CD14-positive monocyte (primary cell): ENCODE data around the gene RAX2. TPM values are rescaled to one million over a fixed set of nuclear protein-coding genes. Genes with fewer than 3 reads are reported as not detected.

ENCODE experiments used
- DNase-seq, 3 donors: peaks; one replicate each; pipeline ENCODE4 v3.0.0-alpha.2; 2011 to 2022
- H2AFZ ChIP-seq: 2 replicates; pipeline ENCODE4 v1.6.0; 2012; ENCODE audit warnings: mild to moderate bottlenecking, low read depth, low read length, inconsistent platforms; ENCODE audit not compliant: insufficient read depth, poor library complexity, severe bottlenecking
- H3K27ac ChIP-seq, 2 donors: 1 replicate in 1 of 2; 2 replicates in 1 of 2; pipeline ENCODE4 v1.5.1; 2012 to 2013; ENCODE audit warnings: low read length in 2 of 2, control low read depth in 1 of 2, inconsistent platforms in 1 of 2, low read depth in 1 of 2, mild to moderate bottlenecking in 1 of 2
- H3K27me3 ChIP-seq, 2 donors: one replicate each; pipeline versions ENCODE4 v1.6.0 to v1.6.1; 2011 to 2013; ENCODE audit warnings: low read length in 2 of 2; ENCODE audit not compliant: control insufficient read depth in 2 of 2, insufficient read depth in 2 of 2
- H3K36me3 ChIP-seq, 2 donors: replicated peaks in 1 of 2; 1 replicate in 1 of 2; 2 replicates in 1 of 2; pipeline versions ENCODE4 v1.5.1 to v1.6.1; 2012 to 2013; ENCODE audit warnings: low read length in 2 of 2, control low read depth in 1 of 2, inconsistent platforms in 1 of 2, mild to moderate bottlenecking in 1 of 2; ENCODE audit not compliant: insufficient read depth in 2 of 2, control insufficient read depth in 1 of 2
- H3K4me1 ChIP-seq, 2 donors: 1 replicate in 1 of 2; 2 replicates in 1 of 2; pipeline versions ENCODE4 v1.5.1 to v1.6.1; 2012 to 2013; ENCODE audit warnings: low read length in 2 of 2, control low read depth in 1 of 2, inconsistent platforms in 1 of 2, mild to moderate bottlenecking in 1 of 2, moderate library complexity in 1 of 2; ENCODE audit not compliant: insufficient read depth in 2 of 2, control insufficient read depth in 1 of 2
- H3K4me2 ChIP-seq: replicated peaks from 2 replicates; pipeline ENCODE3; 2012; ENCODE audit warnings: low read length, moderate library complexity, mild to moderate bottlenecking; ENCODE audit not compliant: poor library complexity, severe bottlenecking; ENCODE audit errors: extremely low read depth
- H3K4me3 ChIP-seq, 3 experiments: fragments of 200-600 bp in 1 of 3; sonication (generic) in 1 of 3; replicated peaks in 1 of 3; 1 replicate in 2 of 3; 2 replicates in 1 of 3; pipeline ENCODE4 v1.5.1; 2011 to 2013; ENCODE audit warnings: low read length in 3 of 3, mild to moderate bottlenecking in 3 of 3, control low read depth in 2 of 3, low read depth in 2 of 3, inconsistent platforms in 1 of 3, moderate library complexity in 1 of 3
- H3K79me2 ChIP-seq: 2 replicates; pipeline ENCODE4 v1.6.0; 2012; ENCODE audit warnings: mild to moderate bottlenecking, control low read depth, inconsistent platforms, low read length, moderate library complexity; ENCODE audit not compliant: insufficient read depth
- H3K9ac ChIP-seq: 2 replicates; pipeline ENCODE4 v1.6.0; 2017; ENCODE audit warnings: low read length, mild to moderate bottlenecking; ENCODE audit not compliant: insufficient read depth, poor library complexity, severe bottlenecking
- H3K9me3 ChIP-seq, 2 donors: replicated peaks in 1 of 2; 1 replicate in 1 of 2; 2 replicates in 1 of 2; pipeline versions ENCODE4 v1.5.1 to v1.6.1; 2012 to 2013; ENCODE audit warnings: low read length in 2 of 2, control low read depth in 1 of 2; ENCODE audit not compliant: control insufficient read depth in 1 of 2, insufficient read depth in 1 of 2
- H4K20me1 ChIP-seq: 2 replicates; pipeline ENCODE4 v1.6.0; 2012; ENCODE audit warnings: mild to moderate bottlenecking, low read length, control low read depth, moderate library complexity; ENCODE audit not compliant: insufficient read depth
- H3K27ac Mint-ChIP-seq, 7 donors: one replicate each; pipeline ENCODE4 v1.8.0; 2020; ENCODE audit warnings: mild to moderate bottlenecking in 7 of 7, mixed read lengths in 7 of 7, moderate library complexity in 6 of 7, inconsistent platforms in 2 of 7
- H3K27me3 Mint-ChIP-seq, 3 donors: one replicate each; pipeline ENCODE4 v1.8.0; 2021 to 2022; ENCODE audit warnings: low read depth in 3 of 3, mild to moderate bottlenecking in 3 of 3, mixed read lengths in 3 of 3, moderate library complexity in 3 of 3, inconsistent platforms in 1 of 3
- H3K36me3 Mint-ChIP-seq, 2 donors: one replicate each; pipeline ENCODE4 v1.8.0; 2020; ENCODE audit warnings: mixed read lengths in 2 of 2, inconsistent platforms in 1 of 2, mild to moderate bottlenecking in 1 of 2
- H3K4me1 Mint-ChIP-seq: one replicate; pipeline ENCODE4 v1.8.0; 2020; ENCODE audit warnings: mild to moderate bottlenecking, mixed read lengths
- H3K4me3 Mint-ChIP-seq, 2 donors: one replicate each; pipeline ENCODE4 v1.8.0; 2020; ENCODE audit warnings: mild to moderate bottlenecking in 2 of 2, mixed read lengths in 2 of 2, moderate library complexity in 1 of 2
- H3K9me3 Mint-ChIP-seq, 7 donors: one replicate each; pipeline ENCODE4 v1.8.0; 2020 to 2022; ENCODE audit warnings: mixed read lengths in 7 of 7, mild to moderate bottlenecking in 6 of 7, moderate library complexity in 6 of 7, inconsistent platforms in 2 of 7
- WGBS: methylation state at CpG from one replicate; pipeline ENCODE4 v1.1.5; 2013; ENCODE audit warnings: missing lambda C conversion rate; ENCODE audit not compliant: insufficient coverage; 5-methylcytosine and 5-hydroxymethylcytosine counted together
- intact Hi-C, 2 donors: fragments of 100-400 bp; cut with micrococcal nuclease; formaldehyde crosslinking; loops; one replicate each; pipeline versions ENCODE4 v1.15.0 to v1.15.1; 2023
- polyA plus RNA-seq, 3 donors: library from polyadenylated mRNA; depleted of rRNA in 1 of 3; unstranded in 2 of 3; stranded (reverse) in 1 of 3; fragments of 300-500 nt in 2 of 3; fragments of >200 nt in 1 of 3; fragmentation: Illumina TruSeq in 2 of 3; gene quantifications; 1 replicate in 2 of 3; 2 replicates in 1 of 3; pipeline ENCODE4 v1.2.3, GENCODE V29; 2012 to 2021
- TF ChIP-seq, protein P1 (sequence below): fragments of 200-600 bp; IDR thresholded peaks from one replicate; pipeline ENCODE4 v1.8.0; 2022; ENCODE audit warnings: antibody characterized with exemption, mild to moderate bottlenecking

RAX2 gene
- polyA plus RNA-seq, 3 donors = not detected

GRCh38 chr19:3803114-3803888 lies 31.3 kb upstream of the RAX2 start:
- H3K9me3 ChIP-seq = peaks cover 7 to 9% of the 10 kb centered on the region in 2 donors
- H3K4me3 ChIP-seq = no peak overlapping the region
- no peak for DNase-seq
- H4K20me1 ChIP-seq = no peaks in the 10 kb centered on the region
- intact Hi-C loops = no loop called here
- Mint-ChIP-seq H3K27ac (peak overlapping the region in 1 of 7 donors; percentile 83), H3K36me3 (peaks cover 0 to 2% of the 10 kb centered on the region in 2 donors), H3K4me3 (no peak overlapping the region), H3K9me3 (peaks cover 0 to 9% (median 3%) of the 10 kb centered on the region in 7 donors), H3K27me3 (peaks cover 44 to 51% (median 48%) of the 10 kb centered on the region in 3 donors), H3K4me1 (peaks cover 7% of the 10 kb centered on the region)
- H3K9ac ChIP-seq = no peak overlapping the region
- 98% methylated on average over 14 of the region's 24 CpGs for WGBS
- H3K4me1 ChIP-seq = peaks cover 8 to 12% of the 10 kb centered on the region in 2 donors
- H3K27me3 ChIP-seq = peaks cover 10 to 34% of the 10 kb centered on the region in 2 donors
- no peak overlapping the region for H2AFZ ChIP-seq
- no peak overlapping the region for H3K4me2 ChIP-seq
- no peaks in the 10 kb centered on the region for H3K79me2 ChIP-seq
- H3K36me3 ChIP-seq = no peaks in the 10 kb centered on the region
- no peak overlapping the region for H3K27ac ChIP-seq
- TF ChIP-seq, protein P1, sequence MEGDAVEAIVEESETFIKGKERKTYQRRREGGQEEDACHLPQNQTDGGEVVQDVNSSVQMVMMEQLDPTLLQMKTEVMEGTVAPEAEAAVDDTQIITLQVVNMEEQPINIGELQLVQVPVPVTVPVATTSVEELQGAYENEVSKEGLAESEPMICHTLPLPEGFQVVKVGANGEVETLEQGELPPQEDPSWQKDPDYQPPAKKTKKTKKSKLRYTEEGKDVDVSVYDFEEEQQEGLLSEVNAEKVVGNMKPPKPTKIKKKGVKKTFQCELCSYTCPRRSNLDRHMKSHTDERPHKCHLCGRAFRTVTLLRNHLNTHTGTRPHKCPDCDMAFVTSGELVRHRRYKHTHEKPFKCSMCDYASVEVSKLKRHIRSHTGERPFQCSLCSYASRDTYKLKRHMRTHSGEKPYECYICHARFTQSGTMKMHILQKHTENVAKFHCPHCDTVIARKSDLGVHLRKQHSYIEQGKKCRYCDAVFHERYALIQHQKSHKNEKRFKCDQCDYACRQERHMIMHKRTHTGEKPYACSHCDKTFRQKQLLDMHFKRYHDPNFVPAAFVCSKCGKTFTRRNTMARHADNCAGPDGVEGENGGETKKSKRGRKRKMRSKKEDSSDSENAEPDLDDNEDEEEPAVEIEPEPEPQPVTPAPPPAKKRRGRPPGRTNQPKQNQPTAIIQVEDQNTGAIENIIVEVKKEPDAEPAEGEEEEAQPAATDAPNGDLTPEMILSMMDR = no peak

- TF ChIP-seq, protein P1 = no peak
- H4K20me1 ChIP-seq = no peaks in the 10 kb centered on the region
- H3K27me3 Mint-ChIP-seq = peaks cover 50 to 55% (median 53%) of the 10 kb centered on the region in 3 donors
- intact Hi-C loops = no loop called here
- H3K4me1 Mint-ChIP-seq = peaks cover 7% of the 10 kb centered on the region
- DNase-seq = no peak
- no peak overlapping the region for H3K9ac ChIP-seq
- H3K27ac Mint-ChIP-seq = peak overlapping the region in 1 of 7 donors; percentile 75
- H3K4me2 ChIP-seq = no peak overlapping the region
- peaks cover 4 to 17% (median 6%) of the 10 kb centered on the region in 7 donors for H3K9me3 Mint-ChIP-seq
- H3K4me1 ChIP-seq = peaks cover 8 to 12% of the 10 kb centered on the region in 2 donors
- H3K9me3 ChIP-seq = peaks cover under 1 to 4% of the 10 kb centered on the region in 2 donors
- no peak overlapping the region for H3K27ac ChIP-seq
- WGBS = under 1% methylated on average over 35 of the region's 46 CpGs
- H3K36me3 Mint-ChIP-seq = peaks cover 0 to 2% of the 10 kb centered on the region in 2 donors
- H3K4me3 Mint-ChIP-seq = peak overlapping the region; percentile 47 to 73
- peaks cover 10 to 34% of the 10 kb centered on the region in 2 donors for H3K27me3 ChIP-seq
- H3K36me3 ChIP-seq = no peaks in the 10 kb centered on the region
- no peaks in the 10 kb centered on the region for H3K79me2 ChIP-seq
- H2AFZ ChIP-seq = peak overlapping the region; percentile 8
- no peak overlapping the region for H3K4me3 ChIP-seq
Observed at GRCh38 chr19:3801412-3802096, 29.5 kb upstream of the RAX2 start.
